Trophoblast cell (in vitro differentiated cells and primary cell): ENCODE data around the gene RNF121.
"Not testable (repeated sequence)": the region's sequence is repeated elsewhere in the genome, so short reads cannot be mapped to it uniquely, and the experiment has no call there.

Experiments
- DNase-seq, 2 donors: peaks; one replicate each; pipeline ENCODE4 v3.0.0-alpha.2; 2016
- H2AFZ ChIP-seq: 2 replicates; pipeline ENCODE4 v1.6.1; 2013; ENCODE audit warnings: low read length, moderate library complexity, mild to moderate bottlenecking; ENCODE audit not compliant: insufficient read depth, poor library complexity
- H2AK5ac ChIP-seq: 2 replicates; pipeline ENCODE4 v1.6.1; 2013; ENCODE audit warnings: mild to moderate bottlenecking, low read length
- H2BK120ac ChIP-seq: 2 replicates; pipeline ENCODE4 v1.6.1; 2013; ENCODE audit warnings: low read length, mild to moderate bottlenecking, moderate library complexity; ENCODE audit not compliant: insufficient read depth, poor library complexity
- H2BK12ac ChIP-seq: 2 replicates; pipeline ENCODE4 v1.6.1; 2013; ENCODE audit warnings: mild to moderate bottlenecking, low read length, moderate library complexity
- H2BK5ac ChIP-seq: 2 replicates; pipeline ENCODE4 v1.6.1; 2013; ENCODE audit warnings: low read length, low read depth, moderate library complexity, mild to moderate bottlenecking; ENCODE audit not compliant: poor library complexity
- H3K14ac ChIP-seq: 2 replicates; pipeline ENCODE4 v1.6.1; 2013; ENCODE audit warnings: mild to moderate bottlenecking, low read length
- H3K18ac ChIP-seq: 2 replicates; pipeline ENCODE4 v1.6.1; 2013; ENCODE audit warnings: mild to moderate bottlenecking, low read length
- H3K23ac ChIP-seq: 2 replicates; pipeline ENCODE4 v1.6.1; 2013; ENCODE audit warnings: low read length
- H3K27ac ChIP-seq: 2 replicates; pipeline ENCODE4 v1.5.1; 2013; ENCODE audit warnings: low read depth, mild to moderate bottlenecking, inconsistent platforms, low read length, moderate library complexity
- H3K27me3 ChIP-seq: 2 replicates; pipeline ENCODE4 v1.6.1; 2013; ENCODE audit warnings: inconsistent platforms, mild to moderate bottlenecking, low read length, moderate library complexity; ENCODE audit not compliant: insufficient read depth
- H3K36me3 ChIP-seq, 2 experiments: 1 replicate in 1 of 2; 2 replicates in 1 of 2; pipeline ENCODE4 v1.6.1; 2013; ENCODE audit warnings: low read length in 2 of 2, mild to moderate bottlenecking in 2 of 2, moderate library complexity in 1 of 2; ENCODE audit not compliant: insufficient read depth in 2 of 2, control insufficient read depth in 1 of 2
- H3K4ac ChIP-seq: 2 replicates; pipeline ENCODE4 v1.6.1; 2013; ENCODE audit warnings: low read depth, mild to moderate bottlenecking, low read length, moderate library complexity
- H3K4me1 ChIP-seq, 2 experiments: 1 replicate in 1 of 2; 2 replicates in 1 of 2; pipeline ENCODE4 v1.6.1; 2013; ENCODE audit warnings: low read length in 2 of 2, mild to moderate bottlenecking in 2 of 2, moderate library complexity in 1 of 2; ENCODE audit not compliant: insufficient read depth in 2 of 2, control insufficient read depth in 1 of 2
- H3K4me2 ChIP-seq: 2 replicates; pipeline ENCODE4 v1.6.1; 2013; ENCODE audit warnings: inconsistent platforms, mild to moderate bottlenecking, low read length, moderate library complexity
- H3K4me3 ChIP-seq: 2 replicates; pipeline ENCODE4 v1.5.1; 2013; ENCODE audit warnings: mild to moderate bottlenecking, low read depth, low read length, inconsistent platforms
- H3K79me1 ChIP-seq: one replicate; pipeline ENCODE4 v1.6.1; 2013; ENCODE audit warnings: low read length
- H3K79me2 ChIP-seq: 2 replicates; pipeline ENCODE4 v1.6.1; 2013; ENCODE audit warnings: low read length, mild to moderate bottlenecking; ENCODE audit not compliant: control insufficient read depth, insufficient read depth, poor library complexity
- H3K9ac ChIP-seq: 2 replicates; pipeline ENCODE4 v1.6.1; 2013; ENCODE audit warnings: mild to moderate bottlenecking, low read length
- H3K9me3 ChIP-seq: 2 replicates; pipeline ENCODE4 v1.6.1; 2013; ENCODE audit warnings: low read depth, mild to moderate bottlenecking, control low read depth, inconsistent platforms, low read length; ENCODE audit not compliant: insufficient read depth
- H4K12ac ChIP-seq: 2 replicates; pipeline ENCODE4 v1.6.1; 2013; ENCODE audit warnings: low read depth, mild to moderate bottlenecking, low read length, moderate library complexity
- H4K8ac ChIP-seq: 2 replicates; pipeline ENCODE4 v1.6.1; 2013; ENCODE audit warnings: low read depth, mild to moderate bottlenecking, low read length, moderate library complexity
- H4K91ac ChIP-seq: one replicate; pipeline ENCODE4 v1.6.1; 2013; ENCODE audit warnings: low read depth, mild to moderate bottlenecking, low read length, moderate library complexity
- WGBS: extraction: QIAGEN DNeasy Blood & Tissue Kit; methylation state at CpG from one replicate; pipeline ENCODE4 v1.1.7; 2013; ENCODE audit warnings: missing lambda C conversion rate; ENCODE audit not compliant: insufficient read length, insufficient coverage; ENCODE audit errors: extremely low coverage; 5-methylcytosine and 5-hydroxymethylcytosine counted together

Gene RNF121

GRCh38 chr11:71911321-71911985, 17.4 kb upstream of the RNF121 start:
- H4K12ac ChIP-seq, H4K8ac ChIP-seq, H3K18ac ChIP-seq, H3K27ac ChIP-seq, H3K79me1 ChIP-seq, H4K91ac ChIP-seq, H2BK5ac ChIP-seq, H3K4me2 ChIP-seq, H3K9me3 ChIP-seq, H3K36me3 ChIP-seq, H3K4ac ChIP-seq, H3K27me3 ChIP-seq, H3K23ac ChIP-seq, H3K9ac ChIP-seq, H2AFZ ChIP-seq, H2BK120ac ChIP-seq, H3K4me3 ChIP-seq, H2BK12ac ChIP-seq, H3K14ac ChIP-seq, H3K79me2 ChIP-seq, H2AK5ac ChIP-seq: not testable (repeated sequence)
- peak in 1 of 2 donors; percentile 36 for DNase-seq
- WGBS: no CpG with 5 or more reads among the region's 10 CpGs
- H3K4me1 ChIP-seq: peaks cover 13 to 14% of the 10 kb centered on the region in 2 experiments

GRCh38 chr11:71911986-71912340, 16.9 kb upstream of the RNF121 start:
- DNase-seq: peak; percentile 16 to 55
- WGBS: no CpG with 5 or more reads among the region's 10 CpGs
- H2AFZ ChIP-seq, H2AK5ac ChIP-seq, H2BK120ac ChIP-seq, H4K91ac ChIP-seq, H3K23ac ChIP-seq, H3K9me3 ChIP-seq, H2BK5ac ChIP-seq, H3K36me3 ChIP-seq, H3K27me3 ChIP-seq, H3K18ac ChIP-seq, H3K9ac ChIP-seq, H3K4ac ChIP-seq, H3K4me2 ChIP-seq, H2BK12ac ChIP-seq, H3K4me3 ChIP-seq, H3K27ac ChIP-seq, H3K79me1 ChIP-seq, H3K79me2 ChIP-seq, H3K14ac ChIP-seq, H4K12ac ChIP-seq, H4K8ac ChIP-seq: not testable (repeated sequence)
- H3K4me1 ChIP-seq: peaks cover 13 to 14% of the 10 kb centered on the region in 2 experiments

GRCh38 chr11:71913756-71914526, 14.9 kb upstream of the RNF121 start:
- Histone ChIP-seq H3K14ac (no peak overlapping the region), H3K4ac (no peak overlapping the region), H3K4me3 (no peak overlapping the region), H3K18ac (no peak overlapping the region), H2AFZ (no peak overlapping the region), H3K27me3 (no peaks in the 10 kb centered on the region), H3K23ac (no peak overlapping the region), H4K8ac (no peak overlapping the region), H3K9ac (no peak overlapping the region), H3K79me2 (no peaks in the 10 kb centered on the region), H2AK5ac (no peak overlapping the region), H3K4me2 (no peak overlapping the region), H2BK5ac (no peak overlapping the region), H2BK12ac (no peak overlapping the region), H3K27ac (no peak overlapping the region), H2BK120ac (no peak overlapping the region), H3K4me1 (peaks cover 13 to 14% of the 10 kb centered on the region in 2 experiments), H4K91ac (no peak overlapping the region), H3K36me3 (peaks cover 2 to 5% of the 10 kb centered on the region in 2 experiments), H3K9me3 (no peaks in the 10 kb centered on the region), H3K79me1 (no peaks in the 10 kb centered on the region), H4K12ac (no peak overlapping the region)
- no peak for DNase-seq
- WGBS: no CpG with 5 or more reads among the region's 5 CpGs

GRCh38 chr11:71914617-71915189, 14.1 kb upstream of the RNF121 start:
- Histone ChIP-seq H3K23ac (no peak overlapping the region), H2BK5ac (no peak overlapping the region), H2BK12ac (no peak overlapping the region), H2BK120ac (no peak overlapping the region), H4K91ac (no peak overlapping the region), H3K4ac (no peak overlapping the region), H3K18ac (no peak overlapping the region), H3K79me1 (no peaks in the 10 kb centered on the region), H4K8ac (no peak overlapping the region), H3K14ac (no peak overlapping the region), H3K27me3 (no peaks in the 10 kb centered on the region), H3K27ac (no peak overlapping the region), H3K9ac (no peak overlapping the region), H2AK5ac (no peak overlapping the region), H3K4me2 (no peak overlapping the region), H3K79me2 (no peaks in the 10 kb centered on the region), H3K4me3 (no peak overlapping the region), H2AFZ (no peak overlapping the region), H4K12ac (no peak overlapping the region), H3K9me3 (no peaks in the 10 kb centered on the region), H3K4me1 (peaks cover 13 to 14% of the 10 kb centered on the region in 2 experiments), H3K36me3 (peaks cover 2 to 5% of the 10 kb centered on the region in 2 experiments)
- no peak for DNase-seq
- WGBS: no CpG with 5 or more reads among the region's 7 CpGs
